ENCODE results near the gene PGA5. TPM values are rescaled to one million over a fixed set of nuclear protein-coding genes. Genes with fewer than 3 reads are reported as not detected.
"Not testable (repeated sequence)": the region's sequence is repeated elsewhere in the genome, so short reads cannot be mapped to it uniquely, and the experiment has no call there.

The PGA5 gene
- total RNA-seq, 1 donor from 2014 or later: not detected

DNA sequence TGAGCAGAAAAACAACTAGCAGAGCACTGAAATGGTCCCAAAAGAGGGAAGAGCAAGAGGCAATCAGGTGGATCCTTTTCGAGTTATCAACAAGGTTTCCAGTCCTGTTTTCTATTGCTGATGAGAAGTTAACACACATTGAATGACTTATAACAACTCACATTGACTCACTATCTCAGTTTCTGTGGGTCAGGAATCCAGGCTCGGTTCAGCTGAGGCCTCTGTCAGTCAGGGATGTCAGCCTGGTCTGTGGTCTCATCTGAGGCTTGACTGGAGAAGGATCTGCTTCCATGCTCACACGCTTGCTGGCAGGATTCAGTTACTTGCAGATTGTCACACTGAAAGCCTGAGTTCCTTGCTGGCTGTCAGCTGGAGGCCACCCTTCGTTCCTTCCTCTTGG, 3.8 kb upstream of the PGA5 start:
- not testable (repeated sequence) for H3K9me3 Mint-ChIP-seq (ENCODE audit: unreplicated experiment); H3K4me3 Mint-ChIP-seq (ENCODE audit: unreplicated experiment); H3K27me3 Mint-ChIP-seq (ENCODE audit: unreplicated experiment); H3K4me1 Mint-ChIP-seq (ENCODE audit: unreplicated experiment); H3K36me3 Mint-ChIP-seq (ENCODE audit: unreplicated experiment); H3K27ac Mint-ChIP-seq (ENCODE audit: unreplicated experiment); DNase-seq (ENCODE audit: extremely low spot score, unreplicated experiment)

DNA sequence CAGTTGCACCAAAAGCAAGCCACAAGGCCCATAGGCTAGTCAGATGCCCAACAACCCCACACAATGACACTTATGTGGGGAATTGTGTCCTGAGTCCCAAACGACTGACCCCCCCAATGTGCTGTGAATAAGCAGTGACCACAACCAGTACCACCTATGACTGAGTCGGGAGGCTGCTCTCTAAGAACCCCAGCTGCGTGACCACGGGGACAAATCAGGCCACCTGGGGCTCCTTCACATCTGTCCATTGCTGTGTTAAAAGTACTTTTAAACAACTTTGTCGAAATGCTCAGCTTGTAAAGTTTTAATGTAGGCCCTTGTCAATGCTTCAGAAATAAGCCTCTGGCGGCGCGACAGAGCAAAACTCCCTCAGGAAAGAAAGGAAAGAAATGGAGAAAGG, 687 bp upstream of the PGA5 start:
- not testable (repeated sequence) for H3K4me1 Mint-ChIP-seq (ENCODE audit: unreplicated experiment); H3K27ac Mint-ChIP-seq (ENCODE audit: unreplicated experiment); H3K27me3 Mint-ChIP-seq (ENCODE audit: unreplicated experiment); H3K36me3 Mint-ChIP-seq (ENCODE audit: unreplicated experiment); H3K9me3 Mint-ChIP-seq (ENCODE audit: unreplicated experiment); DNase-seq (ENCODE audit: extremely low spot score, unreplicated experiment); H3K4me3 Mint-ChIP-seq (ENCODE audit: unreplicated experiment)

DNA sequence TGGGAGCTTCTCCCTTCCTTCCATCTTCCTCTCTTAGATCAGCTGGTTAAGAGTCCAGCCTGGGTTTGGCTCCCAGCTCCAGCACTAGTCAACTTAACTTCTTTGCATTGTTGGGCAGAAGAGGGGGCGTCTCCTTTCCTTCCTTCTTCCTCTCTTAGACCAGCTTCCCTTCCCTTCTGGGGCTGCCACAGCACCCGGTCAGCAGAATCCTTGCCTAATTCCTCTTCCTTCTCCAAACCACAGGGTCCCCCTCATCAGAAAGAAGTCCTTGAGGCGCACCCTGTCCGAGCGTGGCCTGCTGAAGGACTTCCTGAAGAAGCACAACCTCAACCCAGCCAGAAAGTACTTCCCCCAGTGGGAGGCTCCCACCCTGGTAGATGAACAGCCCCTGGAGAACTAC, 551 bp downstream of the PGA5 start:
- not testable (repeated sequence) for H3K4me3 Mint-ChIP-seq (ENCODE audit: unreplicated experiment); H3K27me3 Mint-ChIP-seq (ENCODE audit: unreplicated experiment); H3K36me3 Mint-ChIP-seq (ENCODE audit: unreplicated experiment); H3K27ac Mint-ChIP-seq (ENCODE audit: unreplicated experiment); DNase-seq (ENCODE audit: extremely low spot score, unreplicated experiment); H3K4me1 Mint-ChIP-seq (ENCODE audit: unreplicated experiment); H3K9me3 Mint-ChIP-seq (ENCODE audit: unreplicated experiment)

DNA sequence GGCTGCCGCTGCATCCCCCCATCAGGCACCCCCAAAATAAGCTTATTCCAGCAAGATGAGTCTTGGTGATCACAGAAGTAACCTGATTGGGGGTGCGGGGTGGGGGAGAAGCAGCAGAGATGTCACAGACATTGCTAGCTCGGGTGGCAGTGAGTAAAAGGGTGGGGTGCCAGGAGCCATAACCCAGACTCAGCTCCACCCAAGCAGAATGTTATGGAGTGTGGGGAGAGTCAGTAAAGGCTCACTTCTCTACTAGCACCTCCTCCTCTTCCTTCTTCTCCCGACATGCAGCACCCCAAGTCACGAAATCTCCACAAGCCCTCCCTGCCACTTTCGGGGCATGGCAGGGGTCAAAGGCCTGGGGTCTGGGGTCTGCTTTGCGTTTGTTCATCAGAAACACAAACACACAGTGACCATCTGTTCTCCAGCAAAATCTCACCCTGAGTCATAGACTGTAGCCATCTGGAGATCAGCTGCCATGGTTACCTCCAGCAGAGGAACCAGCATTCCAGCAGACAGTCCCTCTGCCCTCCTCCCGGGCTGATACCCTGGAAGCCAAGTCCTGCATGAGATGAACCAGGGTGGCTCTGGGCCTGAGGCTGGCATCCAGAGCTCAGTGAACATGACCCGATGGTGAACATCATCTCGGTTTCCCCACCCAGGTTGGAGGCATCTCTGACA, 4.4 kb downstream of the PGA5 start:
- not testable (repeated sequence) for H3K27me3 Mint-ChIP-seq (ENCODE audit: unreplicated experiment)

DNA sequence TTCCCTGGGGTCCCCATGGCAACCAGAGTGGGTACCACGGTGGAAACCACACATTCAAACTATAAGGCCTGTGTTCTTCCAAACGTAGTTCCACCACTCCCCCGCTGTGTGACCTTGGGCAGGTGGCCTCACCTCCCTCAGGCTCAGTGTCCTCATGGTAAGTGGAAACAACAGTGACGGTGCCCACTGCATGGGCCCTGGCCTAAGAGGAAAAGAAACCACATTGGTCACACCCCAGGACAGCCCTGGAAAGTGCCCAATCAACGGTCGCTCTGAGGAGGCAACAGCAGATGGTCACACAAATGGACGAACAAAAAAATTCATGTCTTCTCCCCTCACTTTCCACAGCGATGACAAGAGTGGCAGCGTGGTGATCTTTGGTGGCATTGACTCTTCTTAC, 7.1 kb downstream of the PGA5 start:
- H3K4me3 Mint-ChIP-seq (ENCODE audit: unreplicated experiment); H3K4me1 Mint-ChIP-seq (ENCODE audit: unreplicated experiment); H3K27ac Mint-ChIP-seq (ENCODE audit: unreplicated experiment); H3K36me3 Mint-ChIP-seq (ENCODE audit: unreplicated experiment); H3K27me3 Mint-ChIP-seq (ENCODE audit: unreplicated experiment); H3K9me3 Mint-ChIP-seq (ENCODE audit: unreplicated experiment): not testable (repeated sequence)
- peak; percentile 69 for DNase-seq (ENCODE audit: extremely low spot score, unreplicated experiment)

More for the DNA sequence above, 4.4 kb downstream of the PGA5 start:
- not testable (repeated sequence) for H3K4me1 Mint-ChIP-seq (ENCODE audit: unreplicated experiment); H3K9me3 Mint-ChIP-seq (ENCODE audit: unreplicated experiment); H3K36me3 Mint-ChIP-seq (ENCODE audit: unreplicated experiment); DNase-seq (ENCODE audit: extremely low spot score, unreplicated experiment); H3K4me3 Mint-ChIP-seq (ENCODE audit: unreplicated experiment); H3K27ac Mint-ChIP-seq (ENCODE audit: unreplicated experiment)

DNA sequence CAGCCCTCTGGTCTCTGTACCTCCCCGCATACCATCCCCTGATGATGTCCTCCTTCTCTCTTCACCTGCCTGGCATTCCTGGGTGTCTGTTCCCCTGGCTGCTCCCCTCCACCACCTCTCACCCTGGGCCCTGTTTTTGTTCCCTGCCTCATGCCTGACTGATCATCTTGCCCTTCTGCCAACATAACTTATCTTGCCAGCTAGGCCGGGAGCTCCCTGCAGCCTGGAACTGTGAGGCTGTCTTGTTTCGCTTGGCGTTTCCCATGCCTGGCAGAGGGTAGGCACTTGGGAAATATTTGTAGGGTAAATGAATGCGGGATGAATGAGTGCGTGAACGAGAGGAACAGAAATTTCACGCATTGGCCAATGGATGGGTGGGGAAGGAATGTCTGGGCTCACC, 8.2 kb downstream of the PGA5 start:
- not testable (repeated sequence) for H3K36me3 Mint-ChIP-seq (ENCODE audit: unreplicated experiment); H3K4me1 Mint-ChIP-seq (ENCODE audit: unreplicated experiment); DNase-seq (ENCODE audit: extremely low spot score, unreplicated experiment); H3K4me3 Mint-ChIP-seq (ENCODE audit: unreplicated experiment); H3K27ac Mint-ChIP-seq (ENCODE audit: unreplicated experiment); H3K9me3 Mint-ChIP-seq (ENCODE audit: unreplicated experiment); H3K27me3 Mint-ChIP-seq (ENCODE audit: unreplicated experiment)

DNA sequence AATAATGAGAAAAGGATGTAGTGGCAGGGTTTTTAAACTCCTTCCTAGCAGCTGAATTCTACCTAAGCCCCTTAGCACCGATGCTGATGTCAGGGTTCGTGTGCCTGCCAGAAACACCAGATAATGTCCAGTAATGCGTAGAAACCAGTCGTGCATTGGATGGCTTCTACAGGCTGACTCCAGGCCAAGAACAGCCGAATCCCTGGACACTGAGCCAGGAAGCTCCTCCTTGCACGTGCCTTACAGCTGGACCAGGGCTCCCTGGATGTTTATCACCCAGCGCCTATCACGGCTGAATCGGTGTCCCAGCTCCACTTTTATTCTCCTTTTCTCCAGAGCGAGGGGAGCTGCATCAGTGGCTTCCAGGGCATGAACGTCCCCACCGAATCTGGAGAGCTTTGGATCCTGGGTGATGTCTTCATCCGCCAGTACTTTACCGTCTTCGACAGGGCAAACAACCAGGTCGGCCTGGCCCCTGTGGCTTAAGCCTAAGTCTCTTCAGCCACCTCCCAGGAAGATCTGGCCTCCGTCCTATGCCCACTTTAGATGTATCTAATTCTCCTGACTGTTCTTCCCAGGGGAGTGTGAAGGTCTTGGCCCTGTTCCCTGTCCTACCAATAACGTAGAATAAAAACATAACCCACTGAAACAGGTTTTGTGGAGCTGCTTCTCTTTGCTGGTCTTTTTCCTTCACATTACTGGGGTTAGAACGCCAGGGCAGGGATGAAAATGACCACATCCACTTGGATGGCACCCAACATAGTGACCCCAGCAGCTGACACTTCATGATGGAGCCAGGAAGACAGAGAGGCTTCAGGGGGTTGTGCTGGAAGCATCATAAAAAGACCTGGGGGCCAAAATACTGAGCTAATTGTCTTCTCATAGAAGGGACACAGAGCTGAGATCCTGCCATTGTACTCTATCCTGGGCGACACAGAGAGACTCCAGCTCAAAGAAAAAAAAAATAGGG, 10.1 kb downstream of the PGA5 start:
- not testable (repeated sequence) for H3K9me3 Mint-ChIP-seq (ENCODE audit: unreplicated experiment); H3K36me3 Mint-ChIP-seq (ENCODE audit: unreplicated experiment); H3K27ac Mint-ChIP-seq (ENCODE audit: unreplicated experiment); DNase-seq (ENCODE audit: extremely low spot score, unreplicated experiment); H3K4me1 Mint-ChIP-seq (ENCODE audit: unreplicated experiment); H3K4me3 Mint-ChIP-seq (ENCODE audit: unreplicated experiment); H3K27me3 Mint-ChIP-seq (ENCODE audit: unreplicated experiment)

DNA sequence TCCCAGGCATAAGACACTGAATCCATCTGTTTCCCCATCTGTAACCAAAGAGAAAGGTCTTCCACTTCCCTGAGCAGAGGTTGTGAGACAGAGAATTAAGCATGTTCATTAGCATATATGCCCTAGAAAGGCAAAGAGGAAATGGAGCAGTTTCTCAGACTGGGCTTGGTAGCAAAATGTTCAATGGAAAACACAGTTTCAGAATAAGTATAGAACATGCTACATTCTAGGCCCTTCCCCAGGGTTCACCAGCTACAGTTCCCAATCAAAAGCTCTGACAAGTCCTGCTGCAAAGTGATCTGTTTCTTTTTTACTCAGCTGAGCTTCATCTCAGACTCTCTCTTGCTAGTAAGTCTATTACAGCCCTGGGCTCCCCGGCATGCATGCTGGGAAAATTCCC, 11.4 kb downstream of the PGA5 start:
- DNase-seq (ENCODE audit: extremely low spot score, unreplicated experiment); H3K4me3 Mint-ChIP-seq (ENCODE audit: unreplicated experiment); H3K9me3 Mint-ChIP-seq (ENCODE audit: unreplicated experiment); H3K27me3 Mint-ChIP-seq (ENCODE audit: unreplicated experiment); H3K4me1 Mint-ChIP-seq (ENCODE audit: unreplicated experiment); H3K27ac Mint-ChIP-seq (ENCODE audit: unreplicated experiment); H3K36me3 Mint-ChIP-seq (ENCODE audit: unreplicated experiment): not testable (repeated sequence)
